ENCODE data around the gene PAQR7.

The PAQR7 gene

DNA sequence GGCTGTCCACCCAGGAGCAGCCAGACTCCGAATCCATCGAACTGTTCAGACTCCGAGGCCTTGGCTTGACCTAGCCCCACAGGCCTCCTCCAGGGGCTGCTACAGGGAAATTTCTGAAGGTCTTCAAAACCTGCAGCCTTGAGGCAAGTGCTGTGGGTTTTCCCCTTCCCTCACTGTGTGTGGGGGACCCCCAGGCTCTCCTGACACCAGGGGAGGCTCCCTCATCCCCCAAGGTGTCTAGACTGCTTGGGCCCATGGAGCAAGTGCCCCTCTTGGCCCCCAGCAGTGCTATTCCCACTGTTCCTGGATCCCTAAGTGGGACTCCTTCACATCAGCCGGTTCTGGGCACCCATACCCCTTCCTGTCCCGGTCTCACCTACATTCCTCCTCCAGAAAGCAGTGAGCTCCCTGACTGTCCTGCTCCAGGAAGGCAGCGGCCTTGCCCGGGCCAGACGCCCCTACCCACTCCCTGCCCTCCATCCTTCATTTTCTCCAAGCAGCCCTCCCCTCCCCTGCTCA lies 814 bp downstream of the PAQR7 start:
- in situ Hi-C loops (cut with MboI; ENCODE audit: low sequenced_read_pairs): no loop called here

GRCh38 chr1:25874209-25874608 lies 1.3 kb downstream of the PAQR7 start:
- in situ Hi-C loops (cut with MboI; ENCODE audit: low sequenced_read_pairs): no loop called here

- in situ Hi-C loops (cut with MboI; ENCODE audit: low sequenced_read_pairs): no loop called here
These were observed 2.4 kb downstream of the PAQR7 start for GRCh38 chr1:25873120-25873519.

DNA sequence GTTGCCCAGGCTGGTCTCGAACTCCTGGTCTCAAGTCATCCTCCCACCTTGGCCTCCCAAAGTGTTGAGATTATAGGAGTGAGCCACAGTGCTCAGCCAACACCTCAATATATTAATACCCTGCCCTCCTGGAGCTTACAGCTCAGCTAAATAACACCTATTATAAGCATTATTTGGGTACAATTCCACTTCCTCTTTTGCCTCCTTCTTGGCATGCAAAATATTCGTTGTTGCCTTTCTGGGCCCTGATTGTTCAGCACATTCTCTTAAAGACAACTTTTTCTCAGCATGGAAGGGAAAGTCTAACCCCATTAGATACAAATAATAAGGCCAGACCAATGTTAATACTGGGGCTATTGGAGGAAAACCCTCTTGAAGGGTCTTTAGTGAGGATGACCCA lies 2.8 kb downstream of the PAQR7 start:
- in situ Hi-C loops (cut with MboI; ENCODE audit: low sequenced_read_pairs): no loop called here

- in situ Hi-C loops (cut with MboI; ENCODE audit: low sequenced_read_pairs): no loop called here
These were observed 3.6 kb downstream of the PAQR7 start for GRCh38 chr1:25871704-25872494.

GRCh38 chr1:25871086-25871703 lies 4.3 kb downstream of the PAQR7 start:
- in situ Hi-C loops (cut with MboI; ENCODE audit: low sequenced_read_pairs): no loop called here

DNA sequence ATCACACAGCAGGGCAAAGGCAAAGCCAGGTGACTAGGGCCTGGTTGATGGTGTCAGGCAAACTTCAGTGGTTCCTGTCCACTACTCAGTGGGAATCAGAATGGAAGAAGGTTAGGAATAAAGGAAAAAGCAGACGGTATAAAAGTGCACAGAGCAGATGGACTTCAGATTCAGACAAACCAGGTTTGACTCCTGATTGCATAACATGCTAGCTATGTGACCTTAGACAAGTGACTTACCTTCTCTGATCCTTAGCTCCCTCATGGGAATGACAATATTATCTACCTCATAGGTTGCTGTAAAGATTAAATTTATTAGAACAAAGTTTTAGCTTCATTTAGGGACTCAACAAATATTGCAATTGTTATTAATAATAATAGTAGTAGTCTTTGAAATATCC lies 4.9 kb downstream of the PAQR7 start:
- in situ Hi-C loops (cut with MboI; ENCODE audit: low sequenced_read_pairs): no loop called here

DNA sequence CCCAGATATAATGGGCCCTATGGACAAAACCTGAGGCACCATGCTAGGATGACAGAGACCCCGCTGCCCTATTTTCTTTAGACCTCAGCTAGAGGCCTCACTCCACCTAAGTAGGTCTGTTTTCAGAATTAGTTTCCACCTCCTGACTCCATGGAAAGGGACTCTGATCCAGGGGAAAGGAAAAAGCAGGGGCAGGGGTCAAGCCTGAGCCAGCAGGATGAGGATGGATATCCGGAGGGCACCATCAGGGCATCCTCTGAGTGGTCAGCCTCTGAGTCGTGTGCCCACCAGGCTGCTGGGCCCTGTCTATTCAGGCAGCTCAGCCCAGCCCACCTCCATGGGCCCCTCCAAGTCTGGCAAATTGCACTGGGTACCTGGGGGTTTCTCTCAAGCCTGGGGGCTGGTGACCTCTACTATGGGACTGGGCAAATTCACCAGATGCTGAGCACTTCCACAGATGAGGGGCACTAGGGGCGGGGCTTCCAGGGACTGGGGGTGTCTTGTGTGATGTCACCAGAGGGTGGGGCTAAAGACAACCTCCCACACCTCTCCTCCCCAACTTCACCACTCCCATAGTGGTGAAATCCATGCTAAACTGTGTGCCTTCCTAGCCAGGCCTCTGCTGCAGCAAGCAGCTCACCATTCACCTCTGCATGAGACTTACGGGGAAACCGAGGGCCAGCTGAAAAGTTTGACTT lies 5.5 kb downstream of the PAQR7 start:
- in situ Hi-C loops (cut with MboI; ENCODE audit: low sequenced_read_pairs): no loop called here

- in situ Hi-C loops (cut with MboI; ENCODE audit: low sequenced_read_pairs): no loop called here
These were observed 8.1 kb downstream of the PAQR7 start for GRCh38 chr1:25867210-25867991.

GRCh38 chr1:25866288-25866687 lies 9.2 kb downstream of the PAQR7 start:
- in situ Hi-C loops (cut with MboI; ENCODE audit: low sequenced_read_pairs): no loop called here

DNA sequence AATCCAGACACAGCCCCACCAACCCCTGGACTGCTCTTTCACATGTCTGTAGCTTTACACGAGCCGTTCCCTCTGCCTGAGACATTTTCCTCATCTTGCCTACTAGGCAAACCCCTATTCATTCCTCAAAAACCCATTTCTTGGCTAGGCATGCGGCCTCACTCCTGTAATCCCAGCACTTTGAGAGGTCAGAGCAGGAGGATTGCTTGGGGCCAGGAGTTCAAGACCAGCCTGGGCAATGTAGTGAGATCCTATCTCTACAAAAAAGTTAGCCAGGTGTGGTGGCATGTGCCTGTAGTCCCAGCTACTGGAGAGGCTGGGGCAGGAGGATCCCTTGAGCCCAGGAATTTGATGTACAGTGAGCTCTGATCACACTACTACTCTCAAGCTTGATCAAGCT lies 11.1 kb downstream of the PAQR7 start:
- in situ Hi-C loops (cut with MboI; ENCODE audit: low sequenced_read_pairs): no loop called here

DNA sequence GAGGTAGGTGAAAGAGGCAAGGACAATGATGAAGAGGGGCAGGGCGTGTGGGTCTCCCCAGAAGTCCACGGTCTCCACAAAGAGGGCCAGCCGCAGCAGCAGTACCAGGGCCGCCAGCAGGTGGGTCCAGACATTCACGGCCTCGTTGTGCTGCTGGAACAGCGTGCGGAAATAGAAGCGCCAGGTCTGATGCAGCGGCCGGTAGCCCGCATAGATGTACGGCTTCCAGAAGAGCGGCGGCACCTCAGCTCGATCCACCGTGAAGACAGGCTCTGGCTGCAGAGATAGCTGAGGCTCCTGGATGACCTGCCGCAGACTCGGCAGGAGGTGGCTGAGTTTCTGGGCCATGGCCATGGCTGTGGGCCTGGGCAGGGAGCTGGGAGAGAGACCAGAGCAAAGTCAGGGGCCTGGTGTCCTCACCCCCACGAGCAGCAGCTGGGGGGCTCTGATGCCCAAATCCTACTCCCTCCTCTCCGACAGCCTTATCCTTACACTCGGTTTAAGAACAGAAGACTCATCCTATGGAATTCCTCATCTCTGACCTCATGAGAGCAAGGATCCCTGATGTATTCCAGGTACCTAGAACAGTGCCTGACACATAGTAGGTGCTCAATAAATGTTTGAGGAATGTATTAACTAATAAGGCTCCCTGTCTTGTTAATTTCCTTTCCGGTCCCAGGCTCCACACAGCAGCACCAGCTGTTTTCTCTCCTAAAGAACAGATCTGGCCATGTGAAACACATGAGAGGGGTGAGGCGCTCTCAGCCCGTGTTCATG lies 11.8 kb downstream of the PAQR7 start:
- in situ Hi-C loops (cut with MboI; ENCODE audit: low sequenced_read_pairs): no loop called here

- in situ Hi-C loops (cut with MboI; ENCODE audit: low sequenced_read_pairs): no loop called here
These were observed 12.6 kb downstream of the PAQR7 start for GRCh38 chr1:25862785-25863485.

DNA sequence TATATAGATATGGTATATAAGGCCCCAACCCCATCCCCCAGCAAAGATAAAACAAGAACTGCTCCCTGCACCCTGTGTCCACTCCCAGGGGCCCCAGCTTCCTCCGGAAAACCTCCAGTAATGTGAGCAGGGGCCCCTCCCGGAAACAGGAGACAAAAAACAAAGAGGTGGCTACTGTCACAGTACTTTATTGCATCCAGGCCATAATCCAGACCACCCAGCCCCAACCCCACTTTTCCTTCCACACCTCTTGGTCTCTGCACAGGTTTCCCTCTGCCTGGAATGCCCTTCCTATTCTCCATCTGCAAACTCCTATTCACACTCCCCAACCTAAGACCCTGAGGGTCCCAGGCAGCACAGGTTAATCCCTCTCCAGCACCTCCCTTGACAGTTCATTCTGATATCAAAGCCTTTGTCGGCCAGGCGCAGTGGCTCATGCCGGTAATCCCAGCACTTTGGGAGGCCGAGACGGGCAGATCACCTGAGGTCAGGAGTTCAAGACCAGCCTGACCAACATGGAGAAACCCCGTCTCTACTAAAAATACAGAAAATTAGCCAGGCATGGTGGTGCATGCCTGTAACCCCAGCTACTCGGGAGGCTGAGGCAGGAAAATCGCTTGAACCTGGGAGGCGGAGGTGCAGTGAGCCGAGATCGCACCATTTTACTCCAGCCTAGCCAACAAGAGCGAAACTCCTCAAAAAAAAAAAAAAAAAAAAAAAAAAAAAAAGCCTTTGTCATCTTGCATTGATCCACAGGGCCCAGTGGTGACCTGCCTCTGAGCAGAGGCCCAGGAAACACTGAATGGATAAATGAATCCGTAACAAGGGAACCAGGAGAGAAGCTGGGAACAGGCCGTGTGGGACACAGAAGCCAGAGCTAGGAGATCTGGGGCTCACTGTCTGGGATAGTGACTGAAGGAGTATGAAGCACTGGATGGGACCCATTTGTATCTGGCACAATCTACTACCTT lies 13.9 kb downstream of the PAQR7 start:
- in situ Hi-C loops (cut with MboI; ENCODE audit: low sequenced_read_pairs): no loop called here

DNA sequence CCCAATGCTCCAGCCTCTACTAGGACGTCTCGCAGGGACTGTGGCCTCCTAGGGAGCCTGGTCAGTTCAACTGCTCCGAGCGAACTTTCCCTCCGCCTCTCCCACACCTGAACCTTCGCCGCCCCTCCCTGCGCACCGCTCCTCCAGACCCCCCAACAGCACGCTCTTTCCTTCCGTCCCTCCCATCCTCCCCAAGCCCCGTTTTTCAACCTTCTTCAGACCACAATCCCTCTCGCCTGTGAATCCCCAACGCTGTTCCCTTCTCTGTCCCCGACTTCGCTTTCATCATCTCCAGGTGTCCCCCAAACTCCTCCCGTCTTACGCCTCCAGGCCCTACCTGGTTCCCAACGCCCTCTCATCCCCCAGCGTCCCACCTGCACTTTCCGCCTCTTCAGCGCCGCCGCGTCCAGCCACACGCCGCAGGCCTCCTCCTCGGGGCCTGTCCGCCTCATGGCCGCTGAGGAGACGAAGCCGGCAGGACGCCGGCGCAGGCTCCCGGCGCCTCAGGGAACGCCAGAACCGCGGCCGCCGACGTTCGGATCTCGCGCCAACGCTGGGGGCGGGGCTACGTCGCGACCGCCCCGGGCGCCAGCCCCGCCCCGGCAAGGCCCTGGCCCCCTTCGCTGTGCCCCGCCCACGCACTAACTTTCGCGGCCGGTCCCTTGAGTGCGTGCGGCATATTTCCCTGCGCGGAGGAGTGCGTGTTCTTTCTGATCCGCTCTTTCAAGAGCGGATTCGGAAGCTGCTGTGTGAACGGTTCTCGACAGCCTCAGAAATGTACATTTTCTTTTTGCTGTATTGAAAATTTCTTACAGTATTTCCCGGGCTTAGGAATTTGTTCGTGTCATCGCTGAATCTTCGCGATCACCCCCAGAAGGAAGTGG lies 16.4 kb downstream of the PAQR7 start, which contains the start of gene AUNIP:
AUNIP (minus strand) TSS at position 552 of the 884 bp plus-strand sequence; CDS start at position 452, 100 bp downstream.
- in situ Hi-C loops (cut with MboI; ENCODE audit: low sequenced_read_pairs): no loop called here

GRCh38 chr1:25858494-25858893 lies 17.0 kb downstream of the PAQR7 start:
- in situ Hi-C loops (cut with MboI; ENCODE audit: low sequenced_read_pairs): no loop called here

DNA sequence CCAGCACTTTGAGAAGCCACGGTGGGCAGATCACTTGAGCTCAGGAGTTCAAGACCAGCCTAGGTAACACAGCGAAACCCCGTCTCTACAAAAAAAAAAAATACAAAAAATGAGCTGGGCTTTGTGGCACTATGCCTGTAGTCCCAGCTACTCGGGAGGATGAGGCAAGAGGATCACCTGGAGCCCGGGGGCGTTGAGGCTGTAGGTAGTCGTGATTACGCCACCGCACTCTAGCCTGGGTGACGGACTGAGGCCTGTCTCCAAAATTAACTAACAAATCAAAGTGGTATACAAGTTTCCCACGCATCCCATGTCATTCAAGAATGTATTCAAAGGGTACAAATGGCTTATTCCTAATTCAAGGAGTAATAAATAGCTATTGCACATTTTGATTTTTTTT lies 18.7 kb downstream of the PAQR7 start:
- in situ Hi-C loops (cut with MboI; ENCODE audit: low sequenced_read_pairs): no loop called here

All from HL-60/S4 treated with phorbol 12-myristate 13-acetate at 8.2 ng/mL for 4 days and 3 days (cell line).